HepG2 (cell line): ENCODE results near the gene CTTNBP2NL. TPM values are rescaled to one million over a fixed set of nuclear protein-coding genes. Genes with fewer than 3 reads are reported as not detected.
A peak's percentile ranks its signal among the peaks of the same experiment; 100 is the strongest.

Experiments
- ATAC-seq: fragments of 200-7000 bp; cut with Tn5 transposase; 3 replicates; pipeline ENCODE4 v1.9.1; 2020; ENCODE audit warnings: mild to moderate bottlenecking, moderate library complexity
- BruUV-seq: library from RNA; stranded (reverse); fragments of 400-500 nt; replicated peaks from 2 replicates; lab custom pipeline; 2021; lab: Mats Ljungman, UMichigan
- CTCF ChIA-PET: fragments of 300-600 bp; formaldehyde crosslinking; extraction: SDS; loops from one replicate; lab custom pipeline; 2021; ENCODE audit warnings: low total read pairs, inconsistent platforms, low intra/inter-chr PET ratio; lab: Yijun Ruan, JAX
- POLR2A ChIA-PET: fragments of 350-600 bp; sonication (Branson Sonifier 250); formaldehyde crosslinking; loops from one replicate; lab custom pipeline; 2020; ENCODE audit warnings: antibody characterized with exemption, inconsistent platforms; lab: Yijun Ruan, JAX
- DNase-seq: peaks from one replicate; pipeline ENCODE4 v3.0.0-alpha.2; 2015; ENCODE audit warnings: low spot score
- FAIRE-seq: peaks from 3 replicates; lab custom pipeline; 2011; peaks lifted over from hg19 to GRCh38; lab: Jason Lieb, UNC
- H2AFZ ChIP-seq: one replicate; pipeline ENCODE4 v1.6.1; 2011; ENCODE audit warnings: low read length, inconsistent platforms
- H3K27ac ChIP-seq: fragments of 300-600 bp; 3 replicates; pipeline ENCODE4 v1.8.0; 2011; ENCODE audit warnings: mixed run types, mild to moderate bottlenecking, mixed read lengths, low read length, inconsistent platforms; ENCODE audit not compliant: insufficient read depth; ENCODE audit errors: extremely low read length
- H3K27me3 ChIP-seq, 2 experiments: fragments of 200-600 bp in 1 of 2; 2 replicates in 1 of 2; 3 replicates in 1 of 2; pipeline versions ENCODE4 v1.6.0 to v1.8.0; 2011; ENCODE audit warnings: low read length in 2 of 2, mild to moderate bottlenecking in 2 of 2, moderate library complexity in 2 of 2, inconsistent platforms in 1 of 2; ENCODE audit not compliant: insufficient read depth in 2 of 2, control insufficient read depth in 1 of 2
- H3K36me3 ChIP-seq, 2 experiments: fragments of 200-600 bp in 1 of 2; replicated peaks in 1 of 2; 2 replicates in 1 of 2; 3 replicates in 1 of 2; pipeline versions ENCODE4 v1.5.1 to v1.8.0; 2011; ENCODE audit warnings: low read length in 2 of 2, inconsistent platforms in 1 of 2; ENCODE audit not compliant: insufficient read depth in 2 of 2, control insufficient read depth in 1 of 2
- H3K4me1 ChIP-seq: 2 replicates; pipeline ENCODE4 v1.5.1; 2012; ENCODE audit warnings: low read length, inconsistent platforms; ENCODE audit not compliant: insufficient read depth
- H3K4me2 ChIP-seq: 2 replicates; pipeline ENCODE4 v1.6.0; 2011; ENCODE audit warnings: low read depth, low read length, inconsistent platforms
- H3K4me3 ChIP-seq, 3 experiments: fragments of 200-600 bp in 1 of 3; sonication (generic), shearing (Covaris generic) in 1 of 3; replicated peaks in 1 of 3; 2 replicates each; pipeline ENCODE4 v1.5.1; 2011 to 2016; ENCODE audit warnings: low read length in 3 of 3, inconsistent platforms in 2 of 3, low read depth in 2 of 3, mild to moderate bottlenecking in 2 of 3, control low read depth in 1 of 3, mixed read lengths in 1 of 3; ENCODE audit not compliant: insufficient read depth in 1 of 3
- H3K79me2 ChIP-seq: one replicate; pipeline ENCODE4 v1.6.1; 2011; ENCODE audit warnings: low read length, inconsistent platforms; ENCODE audit not compliant: insufficient read depth
- H3K9ac ChIP-seq: 2 replicates; pipeline ENCODE4 v1.6.0; 2011; ENCODE audit warnings: mild to moderate bottlenecking, low read depth, low read length, inconsistent platforms; ENCODE audit not compliant: insufficient read depth
- H3K9me3 ChIP-seq: 2 replicates; pipeline ENCODE4 v1.5.1; 2012; ENCODE audit warnings: mild to moderate bottlenecking, low read length
- H4K20me1 ChIP-seq: 2 replicates; pipeline ENCODE4 v1.6.0; 2011; ENCODE audit warnings: inconsistent platforms, mild to moderate bottlenecking, low read length, moderate library complexity; ENCODE audit not compliant: insufficient read depth
- ARNT2 ChIP-seq: sonication (generic); formaldehyde crosslinking; IDR thresholded peaks from 2 replicates; pipeline ENCODE4 v1.8.0; 2022; ENCODE audit warnings: mild to moderate bottlenecking, low read depth, missing genetic modification reagents, moderate library complexity
- HOXD1 ChIP-seq: sonication (generic); formaldehyde crosslinking; IDR thresholded peaks from 2 replicates; pipeline ENCODE4 v1.5.0; 2020; ENCODE audit warnings: missing genetic modification reagents
- MEIS2 ChIP-seq: sonication (generic); formaldehyde crosslinking; IDR thresholded peaks from 2 replicates; pipeline ENCODE4 v1.9.0; 2021; ENCODE audit warnings: mild to moderate bottlenecking, missing genetic modification reagents
- MXD4 ChIP-seq: IDR thresholded peaks from 2 replicates; pipeline ENCODE4 v1.6.1; 2016; ENCODE audit warnings: mild to moderate bottlenecking, missing biosample characterization, missing genetic modification reagents
- MZF1 ChIP-seq: sonication (generic); formaldehyde crosslinking; IDR thresholded peaks from 2 replicates; pipeline ENCODE4 v1.8.1; 2023; ENCODE audit warnings: mild to moderate bottlenecking, missing genetic modification reagents, borderline replicate concordance
- NAIF1 ChIP-seq: sonication (generic); formaldehyde crosslinking; IDR thresholded peaks from 2 replicates; pipeline ENCODE4 v1.5.0; 2020; ENCODE audit warnings: mild to moderate bottlenecking, missing genetic modification reagents, borderline replicate concordance
- PPARG ChIP-seq: conservative IDR thresholded peaks from 2 replicates; pipeline ENCODE4 v1.6.1; 2016; ENCODE audit warnings: missing biosample characterization, missing genetic modification reagents
- SETDB1 ChIP-seq: sonication (generic); formaldehyde crosslinking; IDR thresholded peaks from 2 replicates; pipeline ENCODE4 v1.5.1; 2020; ENCODE audit warnings: missing genetic modification reagents, mild to moderate bottlenecking, borderline replicate concordance
- SIX1 ChIP-seq: sonication (generic); formaldehyde crosslinking; IDR thresholded peaks from 2 replicates; pipeline ENCODE4 v1.4.0; 2020; ENCODE audit warnings: missing genetic modification reagents, borderline replicate concordance
- SMAD9 ChIP-seq: sonication (generic); formaldehyde crosslinking; IDR thresholded peaks from 2 replicates; pipeline ENCODE4 v1.5.1; 2020; ENCODE audit warnings: mild to moderate bottlenecking, missing genetic modification reagents
- SMYD3 ChIP-seq: sonication (generic); formaldehyde crosslinking; IDR thresholded peaks from 2 replicates; pipeline ENCODE4 v1.8.1; 2023; ENCODE audit warnings: mild to moderate bottlenecking, missing genetic modification reagents
- ZKSCAN1 ChIP-seq: fragments of 150-350 bp; IDR thresholded peaks from 2 replicates; pipeline ENCODE4 v1.6.1; 2014; ENCODE audit warnings: low read length
- ZNF251 ChIP-seq: sonication (generic); formaldehyde crosslinking; IDR thresholded peaks from 2 replicates; pipeline ENCODE4 v1.9.0; 2021; ENCODE audit warnings: mild to moderate bottlenecking, missing genetic modification reagents
- ZNF274 ChIP-seq: sonication (generic); formaldehyde crosslinking; IDR thresholded peaks from 2 replicates; pipeline ENCODE4 v1.5.1; 2020; ENCODE audit warnings: mild to moderate bottlenecking, missing genetic modification reagents
- ZNF543 ChIP-seq: sonication (generic); formaldehyde crosslinking; IDR thresholded peaks from 2 replicates; pipeline ENCODE4 v1.4.0; 2020; ENCODE audit warnings: mild to moderate bottlenecking, missing genetic modification reagents
- ZNF883 ChIP-seq: sonication (generic); formaldehyde crosslinking; IDR thresholded peaks from 2 replicates; pipeline ENCODE4 v1.5.1; 2020; ENCODE audit warnings: mild to moderate bottlenecking, missing genetic modification reagents; ENCODE audit errors: not compliant biosample characterization
- ZNF891 ChIP-seq: sonication (generic); formaldehyde crosslinking; IDR thresholded peaks from 2 replicates; pipeline ENCODE4 v1.5.0; 2020; ENCODE audit warnings: mild to moderate bottlenecking, missing genetic modification reagents
- WGBS: methylation state at CpG from one replicate; pipeline ENCODE4 v1.1.6; 2017; ENCODE audit warnings: low lambda C conversion rate; 5-methylcytosine and 5-hydroxymethylcytosine counted together
- in situ Hi-C: cut with HindIII; loops from 2 replicates; pipeline ENCODE4 v1.10.0; 2017; ENCODE audit warnings: low pct_unique_long_range_greater_than_20kb; ENCODE audit not compliant: extremely low pct_ligation_motif_present
- intact Hi-C: fragments of 100-400 bp; cut with micrococcal nuclease; formaldehyde crosslinking; loops from one replicate; pipeline ENCODE4 v1.10.0; 2022; ENCODE audit not compliant: unreplicated experiment
- polyA plus RNA-seq, 8 experiments: library from polyadenylated mRNA; depleted of rRNA in 3 of 8; stranded (reverse) in 7 of 8; unstranded in 1 of 8; fragments of >200 nt; fragmentation: Illumina TruSeq in 4 of 8; extraction: Trizol in 4 of 8; gene quantifications; 2 replicates each; pipeline versions ENCODE4 v1.2.1 to v1.2.3, GENCODE V29; 2011 to 2016; ENCODE audit warnings: low read depth in 4 of 8, missing spikeins in 1 of 8, mixed read lengths in 1 of 8; ENCODE audit not compliant: insufficient read depth in 1 of 8
- total RNA-seq, 5 experiments: library from RNA; depleted of rRNA; stranded (reverse); fragments of >200 nt; fragmentation: Illumina TruSeq; extraction: Trizol; gene quantifications; 2 replicates each; pipeline ENCODE4 v1.2.3, GENCODE V29; 2016; ENCODE audit warnings: low read depth in 1 of 5
- TF ChIP-seq, protein P1 (sequence below): sonication (generic); formaldehyde crosslinking; IDR thresholded peaks from 2 replicates; pipeline ENCODE4 v1.4.0; 2020; ENCODE audit warnings: mild to moderate bottlenecking, missing genetic modification reagents
- TF ChIP-seq, protein P2 (sequence below): sonication (generic); formaldehyde crosslinking; IDR thresholded peaks from 2 replicates; pipeline ENCODE4 v1.4.0; 2020; ENCODE audit warnings: mild to moderate bottlenecking, missing genetic modification reagents

The CTTNBP2NL gene
- total and polyA plus RNA-seq, 2 of the 13 experiments (the other 11 are each of a cell fraction or from before 2014, with no cell fraction given) = 2.1 to 4.1 TPM

DNA sequence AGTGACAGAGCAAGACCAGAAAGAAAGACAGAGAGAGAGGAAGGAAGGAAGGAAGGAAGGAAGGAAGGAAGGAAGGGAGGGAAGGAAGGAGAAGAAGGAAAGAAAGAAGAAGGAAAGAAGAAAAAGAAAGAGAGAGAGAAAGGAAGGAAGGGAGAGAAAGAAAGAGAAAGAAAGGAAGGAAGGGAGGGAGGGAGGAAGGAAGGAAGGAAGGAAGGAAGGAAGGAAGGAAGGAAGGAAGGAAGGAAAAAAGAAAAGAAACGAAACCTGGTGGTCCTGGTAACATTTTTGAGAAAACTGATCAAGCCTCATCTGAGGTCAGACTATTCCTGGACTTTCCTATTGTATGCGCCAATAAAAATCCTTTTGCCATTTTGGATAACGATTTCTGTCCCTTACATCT is 8.2 kb upstream of the CTTNBP2NL start:
- no peaks in the 10 kb centered on the region for H3K9me3 ChIP-seq
- TF ChIP-seq SETDB1 (CRISPR knock-in tag) (no peak), PPARG (CRISPR knock-in tag) (no peak), ZNF891 (no peak), MZF1 (no peak)
- TF ChIP-seq, protein P1, sequence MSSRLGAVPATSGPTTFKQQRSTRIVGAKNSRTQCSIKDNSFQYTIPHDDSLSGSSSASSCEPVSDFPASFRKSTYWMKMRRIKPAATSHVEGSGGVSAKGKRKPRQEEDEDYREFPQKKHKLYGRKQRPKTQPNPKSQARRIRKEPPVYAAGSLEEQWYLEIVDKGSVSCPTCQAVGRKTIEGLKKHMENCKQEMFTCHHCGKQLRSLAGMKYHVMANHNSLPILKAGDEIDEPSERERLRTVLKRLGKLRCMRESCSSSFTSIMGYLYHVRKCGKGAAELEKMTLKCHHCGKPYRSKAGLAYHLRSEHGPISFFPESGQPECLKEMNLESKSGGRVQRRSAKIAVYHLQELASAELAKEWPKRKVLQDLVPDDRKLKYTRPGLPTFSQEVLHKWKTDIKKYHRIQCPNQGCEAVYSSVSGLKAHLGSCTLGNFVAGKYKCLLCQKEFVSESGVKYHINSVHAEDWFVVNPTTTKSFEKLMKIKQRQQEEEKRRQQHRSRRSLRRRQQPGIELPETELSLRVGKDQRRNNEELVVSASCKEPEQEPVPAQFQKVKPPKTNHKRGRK (CRISPR knock-in tag) = 0 out of 2 replicates have a peak, but pooled peaks have one; percentile 77
- no peak overlapping the region for H3K9ac ChIP-seq
- WGBS = 53% methylated on average over 3 of the region's 3 CpGs
- H3K4me3 ChIP-seq = no peak overlapping the region
- ChIA-PET CTCF (no interaction called here), POLR2A (no interaction called here)
- H2AFZ ChIP-seq = no peak overlapping the region
- intact Hi-C loops = no loop called here
- in situ Hi-C loops = no loop called here
- no peak overlapping the region for H3K4me2 ChIP-seq
- H3K79me2 ChIP-seq = no peaks in the 10 kb centered on the region
- BruUV-seq = no TSS peak
- peaks cover 53% of the 10 kb centered on the region for H3K4me1 ChIP-seq
- no peaks in the 10 kb centered on the region for H4K20me1 ChIP-seq
- no peak for DNase-seq
- FAIRE-seq = no peak
- H3K36me3 ChIP-seq = no peaks in the 10 kb centered on the region
- ATAC-seq = no peak
- peaks cover 0 to 12% of the 10 kb centered on the region in 2 experiments; a peak in 1 of 5 replicates for H3K27me3 ChIP-seq
- H3K27ac ChIP-seq = no peak overlapping the region

DNA sequence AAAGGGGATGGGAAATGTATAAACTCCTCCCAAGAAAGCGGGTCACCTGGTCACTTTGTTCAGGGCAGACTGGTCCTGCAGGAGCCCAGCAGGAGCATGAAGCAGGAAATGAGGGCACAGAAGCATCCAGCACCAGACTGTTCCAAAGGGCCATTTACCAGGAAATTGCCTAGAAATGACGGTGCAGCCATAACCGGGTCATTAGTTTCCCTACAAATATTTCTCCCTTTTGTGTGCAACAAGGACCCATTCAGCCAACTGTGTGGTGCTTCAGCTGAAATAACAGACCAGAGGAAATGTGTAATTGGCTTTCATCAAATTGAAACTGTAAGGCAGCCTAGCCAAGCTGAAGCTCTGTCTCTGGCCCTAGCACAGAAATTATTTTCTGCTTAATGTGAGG is 7.6 kb upstream of the CTTNBP2NL start:
- ChIA-PET CTCF (no interaction called here), POLR2A (no interaction called here)
- peak overlapping the region; percentile 37 for H3K4me2 ChIP-seq
- peaks cover 53% of the 10 kb centered on the region for H3K4me1 ChIP-seq
- BruUV-seq = no TSS peak
- H3K79me2 ChIP-seq = no peaks in the 10 kb centered on the region
- in situ Hi-C loops = no loop called here
- H3K27me3 ChIP-seq = peaks cover 0 to 9% of the 10 kb centered on the region in 2 experiments; a peak in 1 of 5 replicates
- H3K36me3 ChIP-seq = no peaks in the 10 kb centered on the region
- H3K9me3 ChIP-seq = no peaks in the 10 kb centered on the region
- H4K20me1 ChIP-seq = no peaks in the 10 kb centered on the region
- no peak overlapping the region for H2AFZ ChIP-seq
- FAIRE-seq (no peak), ATAC-seq (no peak), DNase-seq (no peak)
- no peak overlapping the region for H3K9ac ChIP-seq
- intact Hi-C loops = no loop called here
- no peak overlapping the region for H3K4me3 ChIP-seq
- H3K27ac ChIP-seq = no peak overlapping the region
- 2% methylated on average over 3 of the region's 3 CpGs for WGBS
- TF ChIP-seq HOXD1 (CRISPR knock-in tag) (no peak), SMAD9 (no peak), ZNF274 (CRISPR knock-in tag) (no peak), ZKSCAN1 (no peak), ZNF251 (no peak), NAIF1 (CRISPR knock-in tag) (no peak), ARNT2 (CRISPR knock-in tag) (no peak), SIX1 (CRISPR knock-in tag) (no peak), ZNF883 (no peak), MXD4 (no peak), SMYD3 (CRISPR knock-in tag) (no peak), ZNF543 (CRISPR knock-in tag) (no peak), MEIS2 (CRISPR knock-in tag) (no peak)
- TF ChIP-seq, protein P2, sequence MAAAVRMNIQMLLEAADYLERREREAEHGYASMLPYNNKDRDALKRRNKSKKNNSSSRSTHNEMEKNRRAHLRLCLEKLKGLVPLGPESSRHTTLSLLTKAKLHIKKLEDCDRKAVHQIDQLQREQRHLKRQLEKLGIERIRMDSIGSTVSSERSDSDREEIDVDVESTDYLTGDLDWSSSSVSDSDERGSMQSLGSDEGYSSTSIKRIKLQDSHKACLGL (CRISPR knock-in tag) = no peak
